ENCODE data around the gene TMEM236.

Gene TMEM236

GRCh38 chr10:17740668-17741067, 11.3 kb upstream of the TMEM236 start:
- DNase-seq, result no peak
- no peaks in the 10 kb centered on the region for H3K27me3 ChIP-seq (replicated peaks in 2 of 5; ENCODE audit: control insufficient read depth in 4 of 5, insufficient read depth in 5 of 5, low read length in 4 of 5)
- no peak overlapping the region for H3K27ac ChIP-seq (ENCODE audit: insufficient read depth in 1 of 2, low read depth in 1 of 2, low read length in 2 of 2, poor library complexity in 1 of 2, severe bottlenecking in 2 of 2)
- H3K36me3 ChIP-seq (ENCODE audit: control insufficient read depth in 4 of 4, insufficient read depth in 4 of 4, low read length in 3 of 4), result no peaks in the 10 kb centered on the region
- no peak overlapping the region for H3K4me3 ChIP-seq (ENCODE audit: control insufficient read depth in 1 of 7, extremely low read depth in 1 of 7, insufficient read depth in 4 of 7, low read depth in 2 of 7, low read length in 6 of 7)
- CTCF ChIA-PET, result interaction anchor here (0.9 to 1.5 kb wide), 3 partner anchors 14 to 99 kb away, joined by 3 to 4 read pairs (median 3); no protein-coding TSS in a partner anchor
- no peaks in the 10 kb centered on the region for H3K9me3 ChIP-seq (ENCODE audit: control extremely low read depth in 1 of 5, control insufficient read depth in 4 of 5, insufficient read depth in 2 of 5, low read depth in 1 of 5, low read length in 4 of 5)
- POLR2A ChIA-PET, result no interaction called here
- WGBS (ENCODE audit: insufficient coverage), result no CpG with 5 or more reads among the region's 1 CpG
- H3K4me1 ChIP-seq (ENCODE audit: control extremely low read depth in 1 of 4, control insufficient read depth in 4 of 4, insufficient read depth in 4 of 4, low read length in 3 of 4), result peaks cover 14 to 31% (median 26%) of the 10 kb centered on the region in 4 experiments

- Histone ChIP-seq H3K4me3 (ENCODE audit: control insufficient read depth in 1 of 7, extremely low read depth in 1 of 7, insufficient read depth in 4 of 7, low read depth in 2 of 7, low read length in 6 of 7) (peak overlapping the region in 3 of 7 experiments; percentile 26 to 65 (median 48)), H3K27me3 (replicated peaks in 2 of 5; ENCODE audit: control insufficient read depth in 4 of 5, insufficient read depth in 5 of 5, low read length in 4 of 5) (no peaks in the 10 kb centered on the region), H3K9me3 (ENCODE audit: control extremely low read depth in 1 of 5, control insufficient read depth in 4 of 5, insufficient read depth in 2 of 5, low read depth in 1 of 5, low read length in 4 of 5) (no peaks in the 10 kb centered on the region), H3K4me1 (ENCODE audit: control extremely low read depth in 1 of 4, control insufficient read depth in 4 of 4, insufficient read depth in 4 of 4, low read length in 3 of 4) (peaks cover 14 to 36% (median 28%) of the 10 kb centered on the region in 4 experiments), H3K27ac (ENCODE audit: insufficient read depth in 1 of 2, low read depth in 1 of 2, low read length in 2 of 2, poor library complexity in 1 of 2, severe bottlenecking in 2 of 2) (no peak overlapping the region), H3K36me3 (ENCODE audit: control insufficient read depth in 4 of 4, insufficient read depth in 4 of 4, low read length in 3 of 4) (no peaks in the 10 kb centered on the region)
- DNase-seq, result peak; percentile 64 to 80 (median 73)
- POLR2A ChIA-PET, result no interaction called here
- CTCF ChIA-PET, result interaction anchor here (1.0 to 1.8 kb wide), 6 partner anchors 15 to 137 kb away, joined by 3 to 9 read pairs (median 3); no protein-coding TSS in a partner anchor
- WGBS (ENCODE audit: insufficient coverage), result 20% methylated on average over 1 of the region's 14 CpGs
Observed at GRCh38 chr10:17742918-17743317, 9.1 kb upstream of the TMEM236 start.

- H3K27me3 ChIP-seq (replicated peaks in 2 of 5; ENCODE audit: control insufficient read depth in 4 of 5, insufficient read depth in 5 of 5, low read length in 4 of 5), result no peaks in the 10 kb centered on the region
- H3K36me3 ChIP-seq (ENCODE audit: control insufficient read depth in 4 of 4, insufficient read depth in 4 of 4, low read length in 3 of 4), result no peaks in the 10 kb centered on the region
- ChIA-PET POLR2A (no interaction called here), CTCF (interaction anchor here (0.6 to 2.1 kb wide), 6 partner anchors 11 to 135 kb away, joined by 3 to 11 read pairs (median 4); no protein-coding TSS in a partner anchor)
- H3K27ac ChIP-seq (ENCODE audit: insufficient read depth in 1 of 2, low read depth in 1 of 2, low read length in 2 of 2, poor library complexity in 1 of 2, severe bottlenecking in 2 of 2), result no peak overlapping the region
- H3K4me1 ChIP-seq (ENCODE audit: control extremely low read depth in 1 of 4, control insufficient read depth in 4 of 4, insufficient read depth in 4 of 4, low read length in 3 of 4), result peaks cover 14 to 36% (median 28%) of the 10 kb centered on the region in 4 experiments
- no peaks in the 10 kb centered on the region for H3K9me3 ChIP-seq (ENCODE audit: control extremely low read depth in 1 of 5, control insufficient read depth in 4 of 5, insufficient read depth in 2 of 5, low read depth in 1 of 5, low read length in 4 of 5)
- DNase-seq, result peak in 1 of 3 donors; percentile 33
- no peak overlapping the region for H3K4me3 ChIP-seq (ENCODE audit: control insufficient read depth in 1 of 7, extremely low read depth in 1 of 7, insufficient read depth in 4 of 7, low read depth in 2 of 7, low read length in 6 of 7)
- WGBS (ENCODE audit: insufficient coverage), result 100% methylated on average over 2 of the region's 3 CpGs
Observed at GRCh38 chr10:17743437-17743836, 8.6 kb upstream of the TMEM236 start.

GRCh38 chr10:17744341-17744861, 7.6 kb upstream of the TMEM236 start:
- no peaks in the 10 kb centered on the region for H3K27me3 ChIP-seq (replicated peaks in 2 of 5; ENCODE audit: control insufficient read depth in 4 of 5, insufficient read depth in 5 of 5, low read length in 4 of 5)
- POLR2A ChIA-PET, result no interaction called here
- no peaks in the 10 kb centered on the region for H3K9me3 ChIP-seq (ENCODE audit: control extremely low read depth in 1 of 5, control insufficient read depth in 4 of 5, insufficient read depth in 2 of 5, low read depth in 1 of 5, low read length in 4 of 5)
- DNase-seq, result peak; percentile 58 to 95 (median 90)
- 33% methylated on average over 5 of the region's 6 CpGs for WGBS (ENCODE audit: insufficient coverage)
- H3K27ac ChIP-seq (ENCODE audit: insufficient read depth in 1 of 2, low read depth in 1 of 2, low read length in 2 of 2, poor library complexity in 1 of 2, severe bottlenecking in 2 of 2), result no peak overlapping the region
- CTCF ChIA-PET, result interaction anchor here (0.6 to 2.1 kb wide), 8 partner anchors 10 to 136 kb away, joined by 3 to 11 read pairs (median 5); no protein-coding TSS in a partner anchor
- H3K4me1 ChIP-seq (ENCODE audit: control extremely low read depth in 1 of 4, control insufficient read depth in 4 of 4, insufficient read depth in 4 of 4, low read length in 3 of 4), result peaks cover 14 to 36% (median 28%) of the 10 kb centered on the region in 4 experiments
- peak overlapping the region in 4 of 7 experiments; percentile 31 to 64 (median 52) for H3K4me3 ChIP-seq (ENCODE audit: control insufficient read depth in 1 of 7, extremely low read depth in 1 of 7, insufficient read depth in 4 of 7, low read depth in 2 of 7, low read length in 6 of 7)
- H3K36me3 ChIP-seq (ENCODE audit: control insufficient read depth in 4 of 4, insufficient read depth in 4 of 4, low read length in 3 of 4), result no peaks in the 10 kb centered on the region

- POLR2A ChIA-PET, result interaction anchor here (0.6 kb wide), 1 partner anchor 10 kb away, joined by 3 read pairs; no protein-coding TSS in a partner anchor
Observed at GRCh38 chr10:17747883-17748550, 4.0 kb upstream of the TMEM236 start.

GRCh38 chr10:17749890-17750289, 2.1 kb upstream of the TMEM236 start:
- no peaks in the 10 kb centered on the region for H3K9me3 ChIP-seq (ENCODE audit: control extremely low read depth in 1 of 5, control insufficient read depth in 4 of 5, insufficient read depth in 2 of 5, low read depth in 1 of 5, low read length in 4 of 5)
- peaks cover 3 to 26% (median 12%) of the 10 kb centered on the region in 4 experiments for H3K4me1 ChIP-seq (ENCODE audit: control extremely low read depth in 1 of 4, control insufficient read depth in 4 of 4, insufficient read depth in 4 of 4, low read length in 3 of 4)
- WGBS (ENCODE audit: insufficient coverage), result 100% methylated on average over 4 of the region's 8 CpGs
- POLR2A ChIA-PET, result no interaction called here
- no peak overlapping the region for H3K27ac ChIP-seq (ENCODE audit: insufficient read depth in 1 of 2, low read depth in 1 of 2, low read length in 2 of 2, poor library complexity in 1 of 2, severe bottlenecking in 2 of 2)
- no peak for DNase-seq
- CTCF ChIA-PET, result no interaction called here
- no peaks in the 10 kb centered on the region for H3K36me3 ChIP-seq (ENCODE audit: control insufficient read depth in 4 of 4, insufficient read depth in 4 of 4, low read length in 3 of 4)
- H3K27me3 ChIP-seq (replicated peaks in 2 of 5; ENCODE audit: control insufficient read depth in 4 of 5, insufficient read depth in 5 of 5, low read length in 4 of 5), result no peaks in the 10 kb centered on the region
- no peak overlapping the region for H3K4me3 ChIP-seq (ENCODE audit: control insufficient read depth in 1 of 7, extremely low read depth in 1 of 7, insufficient read depth in 4 of 7, low read depth in 2 of 7, low read length in 6 of 7)

More at GRCh38 chr10:17747883-17748550, 4.0 kb upstream of the TMEM236 start:
- no peaks in the 10 kb centered on the region for H3K36me3 ChIP-seq (ENCODE audit: control insufficient read depth in 4 of 4, insufficient read depth in 4 of 4, low read length in 3 of 4)
- H3K4me3 ChIP-seq (ENCODE audit: control insufficient read depth in 1 of 7, extremely low read depth in 1 of 7, insufficient read depth in 4 of 7, low read depth in 2 of 7, low read length in 6 of 7), result no peak overlapping the region
- H3K9me3 ChIP-seq (ENCODE audit: control extremely low read depth in 1 of 5, control insufficient read depth in 4 of 5, insufficient read depth in 2 of 5, low read depth in 1 of 5, low read length in 4 of 5), result no peaks in the 10 kb centered on the region
- CTCF ChIA-PET, result interaction anchor here (1.0 kb wide), 1 partner anchor 9 kb away, joined by 5 read pairs; no protein-coding TSS in a partner anchor
- no peak for DNase-seq
- WGBS (ENCODE audit: insufficient coverage), result 97% methylated on average over 10 of the region's 10 CpGs
- H3K27me3 ChIP-seq (replicated peaks in 2 of 5; ENCODE audit: control insufficient read depth in 4 of 5, insufficient read depth in 5 of 5, low read length in 4 of 5), result no peaks in the 10 kb centered on the region
- H3K4me1 ChIP-seq (ENCODE audit: control extremely low read depth in 1 of 4, control insufficient read depth in 4 of 4, insufficient read depth in 4 of 4, low read length in 3 of 4), result peaks cover 14 to 44% (median 27%) of the 10 kb centered on the region in 4 experiments
- no peak overlapping the region for H3K27ac ChIP-seq (ENCODE audit: insufficient read depth in 1 of 2, low read depth in 1 of 2, low read length in 2 of 2, poor library complexity in 1 of 2, severe bottlenecking in 2 of 2)
